ENCODE measurements around the gene TMEM170A. TPM values are rescaled to one million over a fixed set of nuclear protein-coding genes. Genes with fewer than 3 reads are reported as not detected.
"Not testable (repeated sequence)": the region's sequence is repeated elsewhere in the genome, so short reads cannot be mapped to it uniquely, and the experiment has no call there.

The TMEM170A gene
- total RNA-seq, 1 donor from 2014 or later = 29.1 TPM

GRCh38 chr16:75501359-75501758 is 36.9 kb upstream of the TMEM170A start:
- H3K4me3 ChIP-seq (ENCODE audit: low read depth, low read length) = no peak overlapping the region
- no peak for DNase-seq (ENCODE audit: low read depth)
- TF ChIP-seq, protein P1, sequence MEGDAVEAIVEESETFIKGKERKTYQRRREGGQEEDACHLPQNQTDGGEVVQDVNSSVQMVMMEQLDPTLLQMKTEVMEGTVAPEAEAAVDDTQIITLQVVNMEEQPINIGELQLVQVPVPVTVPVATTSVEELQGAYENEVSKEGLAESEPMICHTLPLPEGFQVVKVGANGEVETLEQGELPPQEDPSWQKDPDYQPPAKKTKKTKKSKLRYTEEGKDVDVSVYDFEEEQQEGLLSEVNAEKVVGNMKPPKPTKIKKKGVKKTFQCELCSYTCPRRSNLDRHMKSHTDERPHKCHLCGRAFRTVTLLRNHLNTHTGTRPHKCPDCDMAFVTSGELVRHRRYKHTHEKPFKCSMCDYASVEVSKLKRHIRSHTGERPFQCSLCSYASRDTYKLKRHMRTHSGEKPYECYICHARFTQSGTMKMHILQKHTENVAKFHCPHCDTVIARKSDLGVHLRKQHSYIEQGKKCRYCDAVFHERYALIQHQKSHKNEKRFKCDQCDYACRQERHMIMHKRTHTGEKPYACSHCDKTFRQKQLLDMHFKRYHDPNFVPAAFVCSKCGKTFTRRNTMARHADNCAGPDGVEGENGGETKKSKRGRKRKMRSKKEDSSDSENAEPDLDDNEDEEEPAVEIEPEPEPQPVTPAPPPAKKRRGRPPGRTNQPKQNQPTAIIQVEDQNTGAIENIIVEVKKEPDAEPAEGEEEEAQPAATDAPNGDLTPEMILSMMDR (IDR thresholded peaks at IDR 0.05; ENCODE audit: insufficient read depth, low read length, poor library complexity, severe bottlenecking) = no peak
- H3K36me3 ChIP-seq (ENCODE audit: control insufficient read depth, insufficient read depth, low read length) = no peaks in the 10 kb centered on the region
- H3K27me3 ChIP-seq (ENCODE audit: control insufficient read depth, insufficient read depth, low read length) = no peaks in the 10 kb centered on the region

- not testable (repeated sequence) for H3K4me3 ChIP-seq (ENCODE audit: low read depth, low read length); H3K27me3 ChIP-seq (ENCODE audit: control insufficient read depth, insufficient read depth, low read length); DNase-seq (ENCODE audit: low read depth); H3K36me3 ChIP-seq (ENCODE audit: control insufficient read depth, insufficient read depth, low read length)
Observed at GRCh38 chr16:75498605-75499322, 34.3 kb upstream of the TMEM170A start.

- no peaks in the 10 kb centered on the region for H3K36me3 ChIP-seq (ENCODE audit: control insufficient read depth, insufficient read depth, low read length)
Observed at GRCh38 chr16:75497558-75497957, 33.1 kb upstream of the TMEM170A start.

GRCh38 chr16:75495076-75495674 is 30.7 kb upstream of the TMEM170A start, which contains the start of gene CHST6:
Gene CHST6 (minus strand): TSS chr16:75495441. CDS start chr16:75479828, 15,613 bp downstream.
- TF ChIP-seq, protein P1 (IDR thresholded peaks at IDR 0.05; ENCODE audit: insufficient read depth, low read length, poor library complexity, severe bottlenecking) = no peak
- Histone ChIP-seq H3K4me3 (ENCODE audit: low read depth, low read length) (peak within 1 kb of the TSS; percentile 20), H3K27me3 (ENCODE audit: control insufficient read depth, insufficient read depth, low read length) (peaks cover 2% of the 10 kb centered on the region), H3K36me3 (ENCODE audit: control insufficient read depth, insufficient read depth, low read length) (no peaks in the 10 kb centered on the region)
- DNase-seq (ENCODE audit: low read depth) = no peak

More at GRCh38 chr16:75497558-75497957, 33.1 kb upstream of the TMEM170A start:
- Histone ChIP-seq H3K27me3 (ENCODE audit: control insufficient read depth, insufficient read depth, low read length) (peaks cover 2% of the 10 kb centered on the region), H3K4me3 (ENCODE audit: low read depth, low read length) (no peak overlapping the region)
- TF ChIP-seq, protein P1 (IDR thresholded peaks at IDR 0.05; ENCODE audit: insufficient read depth, low read length, poor library complexity, severe bottlenecking) = no peak
- DNase-seq (ENCODE audit: low read depth) = no peak

DNA sequence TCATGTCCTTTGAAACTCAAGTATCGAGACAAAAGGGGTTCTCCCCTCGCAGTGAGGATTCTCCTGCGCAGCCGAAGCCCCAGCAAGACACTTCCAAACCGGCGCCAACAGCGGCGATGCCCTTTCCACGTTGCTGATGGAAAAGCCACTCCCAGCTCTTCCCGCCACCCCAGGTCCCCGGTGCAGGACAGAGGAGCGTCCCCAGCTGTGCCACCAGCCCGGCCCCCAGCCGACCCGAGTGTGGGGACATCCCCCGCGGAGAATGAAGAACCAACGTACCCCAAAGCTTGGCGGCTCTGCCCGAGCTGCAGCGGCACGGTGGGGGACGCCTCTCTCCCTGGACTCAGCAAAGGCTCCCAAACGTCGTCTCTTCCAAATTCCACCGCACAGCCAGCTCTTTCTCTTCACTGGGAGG is 30.2 kb upstream of the TMEM170A start:
- no peak for DNase-seq (ENCODE audit: low read depth)
- Histone ChIP-seq H3K27me3 (ENCODE audit: control insufficient read depth, insufficient read depth, low read length) (peaks cover 2% of the 10 kb centered on the region), H3K36me3 (ENCODE audit: control insufficient read depth, insufficient read depth, low read length) (no peaks in the 10 kb centered on the region), H3K4me3 (ENCODE audit: low read depth, low read length) (peak overlapping the region; percentile 20)
- TF ChIP-seq, protein P1 (IDR thresholded peaks at IDR 0.05; ENCODE audit: insufficient read depth, low read length, poor library complexity, severe bottlenecking) = no peak

- Histone ChIP-seq H3K27me3 (ENCODE audit: control insufficient read depth, insufficient read depth, low read length) (peaks cover 2% of the 10 kb centered on the region), H3K4me3 (ENCODE audit: low read depth, low read length) (no peak overlapping the region), H3K36me3 (ENCODE audit: control insufficient read depth, insufficient read depth, low read length) (no peaks in the 10 kb centered on the region)
- DNase-seq (ENCODE audit: low read depth) = no peak
- TF ChIP-seq, protein P1 (IDR thresholded peaks at IDR 0.05; ENCODE audit: insufficient read depth, low read length, poor library complexity, severe bottlenecking) = no peak
Observed at GRCh38 chr16:75494184-75494583, 29.7 kb upstream of the TMEM170A start.

Measured in kidney epithelial cell (primary cell).